DND-41 (cell line): ENCODE measurements around the gene WARS2.

ENCODE experiments used
- EZH2 ChIP-seq: IDR thresholded peaks from 3 replicates; pipeline ENCODE4 v1.6.1; 2012; ENCODE audit warnings: borderline replicate concordance, low read depth, mild to moderate bottlenecking, moderate library complexity, low read length, inconsistent platforms; ENCODE audit not compliant: severe bottlenecking
- TF ChIP-seq, protein P1 (sequence below): IDR thresholded peaks from 2 replicates; pipeline ENCODE4 v1.5.1; 2012; ENCODE audit warnings: borderline replicate concordance, low read length, moderate library complexity, mild to moderate bottlenecking; ENCODE audit not compliant: poor library complexity, severe bottlenecking; ENCODE audit errors: extremely low read depth

DNA sequence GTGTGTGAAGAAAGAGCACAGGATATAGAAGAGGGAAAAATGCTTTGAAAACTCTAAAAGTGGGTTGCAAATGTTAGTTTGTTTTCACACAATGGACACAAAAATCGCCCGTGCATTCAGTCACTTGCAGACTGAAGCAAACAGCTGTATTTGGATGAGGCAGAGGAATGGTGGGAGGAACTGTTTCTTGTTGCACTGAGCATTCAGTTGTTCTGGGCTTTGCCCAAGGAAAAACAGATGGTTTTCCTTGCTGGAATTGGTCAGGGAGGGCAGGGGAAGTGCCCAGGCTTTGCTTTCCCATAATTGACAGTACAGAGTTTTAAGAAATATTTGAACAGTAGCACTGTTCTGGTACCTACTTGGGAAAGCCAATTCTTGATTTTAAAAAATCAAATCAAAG is 19.5 kb upstream of the WARS2 start:
- TF ChIP-seq, protein P1, sequence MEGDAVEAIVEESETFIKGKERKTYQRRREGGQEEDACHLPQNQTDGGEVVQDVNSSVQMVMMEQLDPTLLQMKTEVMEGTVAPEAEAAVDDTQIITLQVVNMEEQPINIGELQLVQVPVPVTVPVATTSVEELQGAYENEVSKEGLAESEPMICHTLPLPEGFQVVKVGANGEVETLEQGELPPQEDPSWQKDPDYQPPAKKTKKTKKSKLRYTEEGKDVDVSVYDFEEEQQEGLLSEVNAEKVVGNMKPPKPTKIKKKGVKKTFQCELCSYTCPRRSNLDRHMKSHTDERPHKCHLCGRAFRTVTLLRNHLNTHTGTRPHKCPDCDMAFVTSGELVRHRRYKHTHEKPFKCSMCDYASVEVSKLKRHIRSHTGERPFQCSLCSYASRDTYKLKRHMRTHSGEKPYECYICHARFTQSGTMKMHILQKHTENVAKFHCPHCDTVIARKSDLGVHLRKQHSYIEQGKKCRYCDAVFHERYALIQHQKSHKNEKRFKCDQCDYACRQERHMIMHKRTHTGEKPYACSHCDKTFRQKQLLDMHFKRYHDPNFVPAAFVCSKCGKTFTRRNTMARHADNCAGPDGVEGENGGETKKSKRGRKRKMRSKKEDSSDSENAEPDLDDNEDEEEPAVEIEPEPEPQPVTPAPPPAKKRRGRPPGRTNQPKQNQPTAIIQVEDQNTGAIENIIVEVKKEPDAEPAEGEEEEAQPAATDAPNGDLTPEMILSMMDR = no peak
- TF ChIP-seq EZH2 = no peak
